Activated CD4-positive, alpha-beta T cell treated with anti-CD3 and anti-CD28 coated beads, Interleukin-2, amount 50 U/mL, for 1 hour (primary cell): ENCODE measurements around the gene MFN2.
"Not testable (repeated sequence)": the region's sequence is repeated elsewhere in the genome, so short reads cannot be mapped to it uniquely, and the experiment has no call there.

Source experiments
- DNase-seq: peaks from one replicate; pipeline ENCODE4 v3.0.0-alpha.2; 2020

MFN2 gene

GRCh38 chr1:12001249-12001917, 21.1 kb downstream of the MFN2 start:
- peak; percentile 43 for DNase-seq

- no peak for DNase-seq
Observed at GRCh38 chr1:12001996-12002493, 21.8 kb downstream of the MFN2 start.

DNA sequence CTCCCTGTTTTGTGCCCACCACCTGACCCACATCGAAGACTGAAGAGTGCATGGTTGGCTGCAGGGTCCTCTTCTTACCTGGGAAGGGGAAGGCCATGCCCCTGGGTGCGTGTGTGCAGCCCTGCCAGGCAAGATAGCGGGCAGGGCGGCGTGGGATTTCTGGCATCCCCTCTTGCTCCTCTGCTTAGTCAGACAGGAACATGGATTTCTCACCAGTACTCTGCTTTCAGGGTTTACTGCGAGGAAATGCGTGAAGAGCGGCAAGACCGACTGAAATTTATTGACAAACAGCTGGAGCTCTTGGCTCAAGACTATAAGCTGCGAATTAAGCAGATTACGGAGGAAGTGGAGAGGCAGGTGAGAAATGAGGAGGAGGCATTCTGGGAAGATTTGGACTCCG, 23.5 kb downstream of the MFN2 start:
- DNase-seq, result no peak

- no peak for DNase-seq
Observed at GRCh38 chr1:12005488-12006166, 25.4 kb downstream of the MFN2 start.

DNA sequence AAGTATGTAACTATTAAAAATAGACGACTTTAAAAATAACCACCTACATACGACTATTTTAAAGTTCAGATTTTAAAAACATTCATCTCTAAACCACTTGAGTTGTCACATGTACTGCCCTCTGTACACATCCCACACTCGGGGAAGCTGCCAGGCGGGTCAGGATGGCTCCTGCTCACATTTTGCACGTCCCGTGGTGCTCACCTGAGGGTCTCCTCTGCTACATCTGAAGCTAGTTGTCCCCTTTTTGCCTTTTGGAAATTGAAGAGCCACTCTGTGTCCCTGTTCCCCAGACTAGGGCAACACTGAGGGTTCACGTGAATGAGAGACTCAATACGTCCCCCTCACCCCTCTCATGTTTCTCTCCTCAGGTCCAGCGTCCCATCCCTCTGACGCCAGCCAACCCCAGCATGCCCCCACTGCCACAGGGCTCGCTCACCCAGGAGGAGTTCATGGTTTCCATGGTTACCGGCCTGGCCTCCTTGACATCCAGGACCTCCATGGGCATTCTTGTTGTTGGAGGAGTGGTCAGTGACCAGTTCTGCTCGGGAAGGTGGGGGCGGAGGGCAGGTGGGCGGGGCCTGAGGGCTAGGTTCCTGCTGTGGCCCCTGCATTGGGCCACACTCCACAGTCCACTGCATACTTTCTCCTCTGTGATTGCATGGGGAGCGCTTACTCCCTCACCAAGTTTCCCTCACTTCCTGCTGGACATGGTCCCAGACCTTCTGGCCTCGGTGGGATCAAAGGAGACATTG, 26.1 kb downstream of the MFN2 start:
- no peak for DNase-seq

DNA sequence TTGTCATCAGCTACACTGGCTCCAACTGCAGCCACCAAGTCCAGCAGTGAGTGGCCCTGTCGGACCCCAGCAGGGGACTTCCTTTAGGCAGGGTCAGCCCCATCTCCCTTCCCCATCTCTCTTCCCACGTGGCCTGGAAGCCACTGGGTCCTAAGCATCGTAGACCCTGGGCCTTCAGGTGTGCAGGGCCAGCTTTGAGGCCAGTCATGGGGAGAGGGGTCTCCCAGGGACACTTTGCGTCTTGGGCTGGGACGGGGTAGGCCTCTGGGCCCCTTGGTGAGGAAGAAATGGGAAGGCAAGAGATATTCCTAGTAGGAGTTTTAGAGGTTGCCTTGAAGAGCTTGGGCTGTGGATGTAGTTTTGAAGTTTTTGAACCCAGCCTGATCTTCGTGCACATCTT, 27.0 kb downstream of the MFN2 start:
- DNase-seq, result no peak

DNA sequence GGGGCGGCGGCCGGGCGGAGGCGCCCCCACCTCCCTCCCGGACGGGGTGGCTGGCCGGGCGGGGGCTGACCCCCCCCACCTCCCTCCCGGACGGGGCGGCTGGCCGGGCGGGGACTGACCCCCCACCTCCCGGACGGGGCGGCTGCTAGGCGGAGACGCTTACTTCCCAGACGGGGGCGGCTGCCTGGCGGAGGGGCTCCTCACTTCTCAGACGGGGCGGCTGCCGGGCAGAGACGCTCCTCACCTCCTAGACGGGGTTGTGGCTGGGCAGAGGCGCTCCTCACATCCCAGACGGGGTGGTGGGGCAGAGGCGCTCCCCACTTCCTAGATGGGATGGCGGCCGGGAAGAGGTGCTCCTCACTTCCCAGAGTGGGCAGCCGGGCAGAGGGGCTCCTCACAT, 28.1 kb downstream of the MFN2 start:
- not testable (repeated sequence) for DNase-seq

DNA sequence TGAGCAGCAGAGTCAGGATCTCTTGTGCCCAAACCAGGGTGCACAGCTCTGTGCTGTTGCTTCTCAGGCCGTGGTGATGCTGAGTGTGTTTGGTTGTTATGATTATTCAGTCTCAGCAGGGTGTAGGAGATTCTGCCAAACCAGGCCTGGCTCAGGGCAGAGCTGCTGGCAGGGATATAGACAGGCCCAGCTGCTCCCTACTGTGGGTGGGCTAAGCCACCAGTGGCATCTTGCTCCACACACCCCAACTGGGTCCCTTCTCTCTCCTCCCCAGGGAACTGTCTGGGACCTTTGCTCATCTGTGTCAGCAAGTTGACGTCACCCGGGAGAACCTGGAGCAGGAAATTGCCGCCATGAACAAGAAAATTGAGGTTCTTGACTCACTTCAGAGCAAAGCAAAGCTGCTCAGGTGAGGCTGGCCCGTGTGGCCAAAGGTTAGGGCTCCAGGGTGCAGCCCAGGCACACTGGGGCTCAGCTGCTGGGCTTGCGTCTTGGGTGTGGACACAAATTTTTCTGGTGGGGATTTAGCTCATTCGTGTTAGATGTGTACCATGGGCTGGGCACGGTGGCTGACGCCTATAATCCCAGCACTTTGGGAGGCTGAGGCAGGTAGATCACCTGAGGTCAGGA, 29.2 kb downstream of the MFN2 start:
- DNase-seq, result no peak

DNA sequence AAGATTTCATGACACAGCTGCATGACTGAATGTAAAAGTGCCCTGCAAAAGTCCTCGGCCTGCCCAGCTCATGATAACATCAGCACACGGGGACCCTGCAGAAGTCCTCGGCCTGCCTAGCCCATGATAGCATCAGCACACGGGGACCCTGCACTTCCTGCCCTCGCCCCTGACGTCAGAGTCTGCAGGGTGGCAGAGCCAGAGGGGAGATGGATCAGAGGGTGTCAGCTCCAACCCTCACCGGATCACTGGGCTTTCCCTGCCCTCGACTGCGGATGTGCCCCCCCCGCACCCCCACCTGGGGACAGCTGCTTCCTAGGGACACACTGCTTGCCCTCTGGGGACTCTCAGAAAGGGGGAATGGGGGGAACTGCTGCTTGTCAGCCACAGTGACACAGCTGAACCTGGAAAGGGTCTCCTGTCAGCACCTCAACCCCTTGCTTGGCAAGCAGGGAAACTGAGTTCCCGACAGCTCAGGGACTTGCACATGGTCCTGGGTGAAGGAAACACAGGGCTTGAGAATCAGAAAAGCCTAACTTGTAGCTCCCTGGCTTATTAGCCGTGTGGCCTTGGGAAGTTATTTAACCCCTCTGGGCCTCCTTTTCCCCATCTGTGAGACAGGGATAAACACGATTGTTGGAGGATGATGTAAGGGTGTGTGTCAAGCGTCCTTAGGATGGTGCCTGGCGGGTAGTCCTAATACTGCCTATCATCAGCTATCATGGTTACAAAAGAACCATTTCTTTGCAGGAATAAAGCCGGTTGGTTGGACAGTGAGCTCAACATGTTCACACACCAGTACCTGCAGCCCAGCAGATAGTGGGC, 30.7 kb downstream of the MFN2 start:
- DNase-seq, result no peak

- no peak for DNase-seq
Observed at GRCh38 chr1:12011998-12012397, 31.8 kb downstream of the MFN2 start.

DNA sequence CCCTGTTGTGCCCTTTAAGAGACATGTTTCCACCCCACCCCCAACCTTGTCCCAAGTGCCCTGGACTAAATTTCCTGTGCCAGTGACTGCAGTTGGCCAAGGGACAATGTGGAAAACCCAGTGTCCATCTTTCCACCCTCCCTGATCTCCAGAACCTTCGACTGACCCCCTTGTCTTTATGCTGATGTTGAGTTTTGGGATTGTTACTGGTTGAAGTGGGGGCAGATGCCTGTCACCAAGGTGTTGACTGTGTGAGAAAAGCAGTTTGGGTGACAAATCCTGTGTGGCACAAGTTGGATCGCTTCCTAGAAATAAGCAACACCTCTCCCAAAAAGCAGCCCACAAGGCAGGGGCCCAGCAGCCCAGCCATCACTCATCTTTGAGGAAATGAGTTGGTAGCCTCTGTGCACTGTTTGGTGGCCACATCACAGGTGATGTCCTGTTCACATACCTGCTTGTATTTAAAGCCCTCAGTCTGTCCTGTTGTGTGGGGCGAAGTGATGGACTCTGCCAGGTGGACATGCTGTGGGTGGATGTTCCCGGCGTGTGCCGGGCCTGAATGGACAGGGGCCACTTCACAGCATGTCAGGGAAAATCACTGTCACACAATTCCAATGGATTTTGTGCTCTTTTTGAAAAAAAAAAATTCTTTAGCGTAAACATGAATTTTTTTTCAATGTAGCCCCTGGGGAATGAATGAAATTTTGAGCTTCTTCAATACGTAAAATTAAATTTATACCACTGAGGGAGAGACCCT, 32.5 kb downstream of the MFN2 start:
- DNase-seq, result no peak

- no peak for DNase-seq
Observed at GRCh38 chr1:12014141-12014991, 34.1 kb downstream of the MFN2 start.

GRCh38 chr1:12015001-12015491, 34.8 kb downstream of the MFN2 start:
- no peak for DNase-seq

DNA sequence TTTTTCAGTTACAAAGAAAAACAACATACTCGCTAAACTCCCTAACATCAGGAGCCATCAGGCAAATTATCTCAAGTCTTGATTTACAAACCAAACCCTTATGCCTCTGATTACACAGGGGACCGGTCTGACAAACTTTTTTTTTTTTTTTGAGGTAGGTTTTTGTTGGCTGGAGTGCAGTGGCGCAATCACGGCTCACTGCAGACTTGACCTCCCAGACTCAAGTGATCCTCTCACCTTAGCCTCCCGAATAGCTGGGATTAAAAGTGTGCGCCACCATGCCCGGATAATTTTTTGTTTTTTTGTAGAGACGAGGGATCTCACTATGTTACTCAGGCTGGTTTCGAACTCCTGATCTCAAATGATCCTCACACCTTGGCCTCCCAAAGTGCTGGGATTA, 35.3 kb downstream of the MFN2 start:
- no peak for DNase-seq

DNA sequence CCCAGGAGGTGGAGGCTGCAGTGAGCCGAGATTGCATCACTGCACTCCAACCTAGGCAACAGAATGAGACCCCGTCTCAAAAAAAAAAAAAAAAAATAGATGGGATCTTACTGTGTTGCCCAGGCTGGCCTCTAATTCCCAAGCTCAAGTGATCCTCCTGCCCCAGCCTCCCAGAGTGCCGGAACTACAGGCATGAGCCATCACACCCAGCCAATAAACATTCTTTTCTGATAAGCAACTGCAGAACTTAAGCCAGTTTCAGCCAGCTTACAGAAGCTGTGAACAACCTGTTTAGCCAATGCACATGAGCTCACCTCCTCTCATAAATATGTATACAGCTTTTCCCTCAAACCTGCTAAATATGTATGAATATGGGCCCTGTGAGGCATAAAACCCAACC, 35.9 kb downstream of the MFN2 start:
- DNase-seq, result no peak

- DNase-seq, result no peak
Observed at GRCh38 chr1:12019858-12020509, 39.7 kb downstream of the MFN2 start.

DNA sequence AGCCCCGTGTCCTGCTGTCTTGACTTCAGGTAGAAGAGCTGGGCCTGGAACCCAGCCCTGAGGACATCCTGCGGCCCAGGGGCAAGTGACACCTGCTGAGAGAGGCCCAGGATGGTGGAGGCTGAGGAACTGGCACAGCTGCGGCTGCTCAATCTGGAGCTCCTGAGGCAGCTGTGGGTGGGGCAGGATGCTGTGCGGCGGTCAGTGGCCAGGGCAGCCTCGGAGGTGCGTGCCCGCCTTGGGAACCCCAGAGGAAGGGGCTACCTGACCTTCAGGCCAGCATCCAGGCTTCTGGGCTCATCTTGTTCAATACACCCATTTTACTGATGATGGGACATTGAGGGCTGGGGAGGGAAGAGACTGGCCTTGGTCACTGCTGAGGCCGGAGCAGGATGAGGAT, 41.4 kb downstream of the MFN2 start:
- DNase-seq, result no peak

DNA sequence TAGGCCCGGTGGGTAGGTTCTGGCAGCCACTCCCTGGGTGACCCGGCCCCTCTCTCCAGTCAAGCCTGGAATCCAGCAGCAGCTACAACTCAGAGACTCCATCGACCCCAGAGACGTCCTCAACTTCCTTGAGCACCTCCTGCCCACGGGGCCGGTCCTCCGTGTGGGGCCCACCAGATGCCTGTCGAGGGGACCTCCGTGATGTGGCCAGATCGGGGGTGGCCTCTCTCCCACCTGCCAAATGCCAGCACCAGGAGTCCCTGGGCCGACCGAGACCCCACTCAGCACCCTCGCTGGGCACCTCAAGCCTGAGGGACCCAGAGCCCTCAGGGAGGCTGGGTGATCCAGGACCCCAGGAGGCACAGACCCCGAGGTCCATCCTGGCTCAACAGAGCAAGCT, 41.8 kb downstream of the MFN2 start:
- no peak for DNase-seq

GRCh38 chr1:12026586-12026985, 46.3 kb downstream of the MFN2 start:
- no peak for DNase-seq

DNA sequence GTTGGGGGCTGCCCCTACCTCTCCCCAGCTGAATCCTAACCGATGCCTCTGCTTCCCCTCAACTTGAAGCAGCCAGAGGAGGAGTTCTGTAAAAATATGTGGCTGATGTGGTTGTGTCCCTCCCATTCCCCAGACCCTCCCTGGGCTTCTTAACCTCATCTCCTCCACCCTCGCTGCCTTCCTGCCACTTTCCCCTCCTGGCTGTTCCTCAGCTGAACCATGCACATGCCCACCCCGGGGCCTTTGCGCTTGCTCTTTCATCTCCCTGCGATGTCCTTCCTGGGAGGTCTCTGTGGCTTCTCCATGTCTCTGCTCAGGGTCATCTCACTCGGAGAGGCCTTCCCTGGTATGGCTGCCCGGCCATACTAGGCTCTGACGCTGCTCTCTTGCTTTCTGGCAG, 48.0 kb downstream of the MFN2 start:
- no peak for DNase-seq
